IMR-90 (cell line): ENCODE measurements around the gene ISG20L2.

Experiments used
- BHLHE40 ChIP-seq: fragments of 150-350 bp; IDR thresholded peaks from 2 replicates; pipeline ENCODE4 v1.6.1; 2016; ENCODE audit warnings: mild to moderate bottlenecking, low read depth, low read length
- CEBPB ChIP-seq: IDR thresholded peaks from 2 replicates; pipeline ENCODE4 v1.6.1; 2012; ENCODE audit warnings: low read depth, low read length, improper control_type of control experiment
- CHD1 ChIP-seq: IDR thresholded peaks from 2 replicates; pipeline ENCODE4 v1.6.1; 2012; ENCODE audit warnings: low read depth, low read length, improper control_type of control experiment
- MAZ ChIP-seq: IDR thresholded peaks from 2 replicates; pipeline ENCODE4 v1.6.1; 2012; ENCODE audit warnings: low read depth, mild to moderate bottlenecking, low read length, improper control_type of control experiment, moderate library complexity, borderline replicate concordance
- MXI1 ChIP-seq: IDR thresholded peaks from 2 replicates; pipeline ENCODE4 v1.6.1; 2012; ENCODE audit warnings: low read depth, mild to moderate bottlenecking, low read length, moderate library complexity, borderline replicate concordance
- NFE2L2 ChIP-seq: fragments of 150-350 bp; IDR thresholded peaks from 2 replicates; pipeline ENCODE4 v1.6.1; 2016; ENCODE audit warnings: low read depth, mild to moderate bottlenecking, low read length
- POLR2A ChIP-seq: IDR thresholded peaks from 2 replicates; pipeline ENCODE4 v1.6.1; 2012; ENCODE audit warnings: mild to moderate bottlenecking, low read depth, low read length
- RAD21 ChIP-seq: IDR thresholded peaks from 2 replicates; pipeline ENCODE4 v1.6.1; 2012; ENCODE audit warnings: low read length, improper control_type of control experiment
- RCOR1 ChIP-seq: IDR thresholded peaks from 2 replicates; pipeline ENCODE4 v1.6.1; 2012; ENCODE audit warnings: mild to moderate bottlenecking, low read length, improper control_type of control experiment; ENCODE audit not compliant: insufficient replicate concordance
- RFX5 ChIP-seq: IDR thresholded peaks from 2 replicates; pipeline ENCODE4 v1.8.0; 2012; ENCODE audit warnings: low read depth, mild to moderate bottlenecking, low read length, moderate library complexity
- SMC3 ChIP-seq: fragments of 150-350 bp; IDR thresholded peaks from 2 replicates; pipeline ENCODE4 v1.6.1; 2016; ENCODE audit warnings: low read depth, mild to moderate bottlenecking, antibody characterized with exemption, low read length, moderate library complexity
- TF ChIP-seq, protein P1 (sequence below): conservative IDR thresholded peaks from 2 replicates; pipeline ENCODE4 v1.5.1; 2012; ENCODE audit warnings: mild to moderate bottlenecking, low read depth, low read length, improper control_type of control experiment
- TF ChIP-seq, protein P2 (sequence below): fragments of 150-350 bp; IDR thresholded peaks from 2 replicates; pipeline ENCODE4 v1.6.1; 2016; ENCODE audit warnings: low read depth, mild to moderate bottlenecking, low read length, moderate library complexity, borderline replicate concordance
- TF ChIP-seq, protein P3 (sequence below): fragments of 150-350 bp; IDR thresholded peaks from 2 replicates; pipeline ENCODE4 v1.6.1; 2017; ENCODE audit warnings: mild to moderate bottlenecking, antibody characterized with exemption, low read length, low read depth

DNA sequence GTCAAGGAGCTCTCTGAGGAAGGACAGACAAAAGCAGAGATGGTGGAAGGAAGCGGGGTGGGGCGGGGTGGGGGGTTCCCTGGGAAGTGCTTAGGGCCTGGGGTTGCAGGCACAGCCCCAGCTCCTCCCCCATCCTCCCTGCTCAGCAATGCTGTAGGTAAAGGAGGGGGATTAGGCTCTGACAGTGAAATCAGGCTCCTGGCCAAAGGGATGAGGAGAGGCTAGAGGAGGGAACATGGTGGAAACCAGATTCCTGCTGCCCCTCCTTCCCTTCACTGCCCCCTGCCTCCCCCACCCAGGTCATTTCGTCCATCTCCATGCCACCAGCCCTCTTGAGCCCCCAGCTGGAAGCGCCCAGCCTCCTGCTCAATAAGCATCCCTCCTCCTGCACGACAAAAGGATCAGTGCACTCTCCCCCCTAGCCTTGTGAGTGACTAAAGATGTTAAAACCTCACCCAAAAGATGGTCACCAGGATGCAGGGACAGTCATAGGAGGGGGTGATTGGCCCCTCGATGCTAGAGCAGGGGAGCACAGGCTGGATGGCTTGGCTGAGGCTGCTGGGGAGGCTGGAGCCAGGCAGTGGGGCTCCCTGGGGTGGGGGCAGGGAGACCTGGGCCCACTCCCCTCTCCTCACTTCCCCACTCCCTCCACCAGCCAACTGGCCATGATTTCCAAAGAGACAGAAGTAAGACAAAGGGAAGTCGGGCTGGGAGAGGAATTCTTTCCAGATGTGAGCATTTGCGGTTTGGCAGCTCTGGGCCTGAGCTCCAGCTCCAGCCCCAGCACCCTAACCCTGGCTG, 20.9 kb downstream of the ISG20L2 start:
- TF ChIP-seq POLR2A: no peak
- TF ChIP-seq, protein P1, sequence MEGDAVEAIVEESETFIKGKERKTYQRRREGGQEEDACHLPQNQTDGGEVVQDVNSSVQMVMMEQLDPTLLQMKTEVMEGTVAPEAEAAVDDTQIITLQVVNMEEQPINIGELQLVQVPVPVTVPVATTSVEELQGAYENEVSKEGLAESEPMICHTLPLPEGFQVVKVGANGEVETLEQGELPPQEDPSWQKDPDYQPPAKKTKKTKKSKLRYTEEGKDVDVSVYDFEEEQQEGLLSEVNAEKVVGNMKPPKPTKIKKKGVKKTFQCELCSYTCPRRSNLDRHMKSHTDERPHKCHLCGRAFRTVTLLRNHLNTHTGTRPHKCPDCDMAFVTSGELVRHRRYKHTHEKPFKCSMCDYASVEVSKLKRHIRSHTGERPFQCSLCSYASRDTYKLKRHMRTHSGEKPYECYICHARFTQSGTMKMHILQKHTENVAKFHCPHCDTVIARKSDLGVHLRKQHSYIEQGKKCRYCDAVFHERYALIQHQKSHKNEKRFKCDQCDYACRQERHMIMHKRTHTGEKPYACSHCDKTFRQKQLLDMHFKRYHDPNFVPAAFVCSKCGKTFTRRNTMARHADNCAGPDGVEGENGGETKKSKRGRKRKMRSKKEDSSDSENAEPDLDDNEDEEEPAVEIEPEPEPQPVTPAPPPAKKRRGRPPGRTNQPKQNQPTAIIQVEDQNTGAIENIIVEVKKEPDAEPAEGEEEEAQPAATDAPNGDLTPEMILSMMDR: no peak
- TF ChIP-seq, protein P2, sequence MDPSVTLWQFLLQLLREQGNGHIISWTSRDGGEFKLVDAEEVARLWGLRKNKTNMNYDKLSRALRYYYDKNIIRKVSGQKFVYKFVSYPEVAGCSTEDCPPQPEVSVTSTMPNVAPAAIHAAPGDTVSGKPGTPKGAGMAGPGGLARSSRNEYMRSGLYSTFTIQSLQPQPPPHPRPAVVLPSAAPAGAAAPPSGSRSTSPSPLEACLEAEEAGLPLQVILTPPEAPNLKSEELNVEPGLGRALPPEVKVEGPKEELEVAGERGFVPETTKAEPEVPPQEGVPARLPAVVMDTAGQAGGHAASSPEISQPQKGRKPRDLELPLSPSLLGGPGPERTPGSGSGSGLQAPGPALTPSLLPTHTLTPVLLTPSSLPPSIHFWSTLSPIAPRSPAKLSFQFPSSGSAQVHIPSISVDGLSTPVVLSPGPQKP: no peak
- TF ChIP-seq CEBPB: no peak
- TF ChIP-seq RAD21: no peak
- no peak for TF ChIP-seq CHD1
- no peak for TF ChIP-seq RFX5
- TF ChIP-seq RCOR1: no peak
- TF ChIP-seq, protein P3, sequence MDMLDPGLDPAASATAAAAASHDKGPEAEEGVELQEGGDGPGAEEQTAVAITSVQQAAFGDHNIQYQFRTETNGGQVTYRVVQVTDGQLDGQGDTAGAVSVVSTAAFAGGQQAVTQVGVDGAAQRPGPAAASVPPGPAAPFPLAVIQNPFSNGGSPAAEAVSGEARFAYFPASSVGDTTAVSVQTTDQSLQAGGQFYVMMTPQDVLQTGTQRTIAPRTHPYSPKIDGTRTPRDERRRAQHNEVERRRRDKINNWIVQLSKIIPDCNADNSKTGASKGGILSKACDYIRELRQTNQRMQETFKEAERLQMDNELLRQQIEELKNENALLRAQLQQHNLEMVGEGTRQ: no peak
- TF ChIP-seq BHLHE40: no peak
- TF ChIP-seq NFE2L2: no peak
- TF ChIP-seq MXI1: no peak
- no peak for TF ChIP-seq SMC3
- TF ChIP-seq MAZ: no peak
